GM13976 (cell line): ENCODE data around the gene GZF1.

Experiments
- DNase-seq: peaks from one replicate; pipeline ENCODE4 v3.0.0; 2012; ENCODE audit warnings: low spot score
- in situ Hi-C: fragments of 300-500 bp; cut with MboI; formaldehyde crosslinking; loops from one replicate; pipeline ENCODE4 v1.12.0; 2022; ENCODE audit warnings: low sequenced_read_pairs, mixed read lengths, inconsistent platforms; ENCODE audit not compliant: unreplicated experiment
- TF ChIP-seq, protein P1 (sequence below): IDR thresholded peaks from 2 replicates; pipeline ENCODE4 v1.5.1; 2012; ENCODE audit warnings: borderline replicate concordance, mild to moderate bottlenecking; ENCODE audit not compliant: insufficient read depth; ENCODE audit errors: extremely low read depth, missing control alignments, control extremely low read depth

The GZF1 gene

GRCh38 chr20:23391707-23392310, 29.8 kb downstream of the GZF1 start:
- in situ Hi-C loops, result no loop called here
- TF ChIP-seq, protein P1, sequence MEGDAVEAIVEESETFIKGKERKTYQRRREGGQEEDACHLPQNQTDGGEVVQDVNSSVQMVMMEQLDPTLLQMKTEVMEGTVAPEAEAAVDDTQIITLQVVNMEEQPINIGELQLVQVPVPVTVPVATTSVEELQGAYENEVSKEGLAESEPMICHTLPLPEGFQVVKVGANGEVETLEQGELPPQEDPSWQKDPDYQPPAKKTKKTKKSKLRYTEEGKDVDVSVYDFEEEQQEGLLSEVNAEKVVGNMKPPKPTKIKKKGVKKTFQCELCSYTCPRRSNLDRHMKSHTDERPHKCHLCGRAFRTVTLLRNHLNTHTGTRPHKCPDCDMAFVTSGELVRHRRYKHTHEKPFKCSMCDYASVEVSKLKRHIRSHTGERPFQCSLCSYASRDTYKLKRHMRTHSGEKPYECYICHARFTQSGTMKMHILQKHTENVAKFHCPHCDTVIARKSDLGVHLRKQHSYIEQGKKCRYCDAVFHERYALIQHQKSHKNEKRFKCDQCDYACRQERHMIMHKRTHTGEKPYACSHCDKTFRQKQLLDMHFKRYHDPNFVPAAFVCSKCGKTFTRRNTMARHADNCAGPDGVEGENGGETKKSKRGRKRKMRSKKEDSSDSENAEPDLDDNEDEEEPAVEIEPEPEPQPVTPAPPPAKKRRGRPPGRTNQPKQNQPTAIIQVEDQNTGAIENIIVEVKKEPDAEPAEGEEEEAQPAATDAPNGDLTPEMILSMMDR, result no peak
- no peak for DNase-seq

GRCh38 chr20:23393996-23394775, 32.2 kb downstream of the GZF1 start:
- no peak for DNase-seq
- in situ Hi-C loops, result no loop called here
- TF ChIP-seq, protein P1, result no peak

DNA sequence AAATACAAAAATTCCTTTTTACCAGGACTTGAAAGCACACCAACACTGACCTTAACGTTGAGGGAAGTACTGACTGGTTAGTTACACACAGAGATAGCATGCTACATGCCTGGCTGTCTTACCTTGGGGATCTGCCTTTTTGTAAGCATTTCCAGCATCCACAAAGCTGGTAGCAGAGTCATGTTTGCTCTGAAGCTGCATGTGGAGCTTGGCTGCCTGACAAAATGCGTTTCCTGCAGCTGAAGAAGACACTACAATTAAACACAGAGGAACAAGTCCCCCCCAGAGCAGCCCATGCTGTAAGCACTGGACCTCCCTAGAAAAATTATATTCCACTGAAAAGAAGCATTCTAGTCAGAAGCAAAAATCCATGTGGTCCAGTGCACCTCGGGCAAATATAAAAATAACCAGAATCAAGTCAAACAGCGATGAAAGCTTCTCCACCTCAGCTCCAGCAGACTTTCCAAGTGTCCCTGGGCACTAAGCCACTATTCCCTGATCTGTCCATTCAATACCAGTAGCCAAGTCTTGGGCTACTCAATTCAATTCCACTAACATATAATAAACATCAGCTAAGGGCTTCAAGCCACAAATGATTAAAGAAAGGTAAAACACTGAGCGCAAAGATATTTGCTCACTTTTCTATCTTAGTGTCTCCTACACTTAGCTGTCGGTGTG, 35.1 kb downstream of the GZF1 start:
- DNase-seq, result no peak
- TF ChIP-seq, protein P1, result no peak
- in situ Hi-C loops, result no loop called here

DNA sequence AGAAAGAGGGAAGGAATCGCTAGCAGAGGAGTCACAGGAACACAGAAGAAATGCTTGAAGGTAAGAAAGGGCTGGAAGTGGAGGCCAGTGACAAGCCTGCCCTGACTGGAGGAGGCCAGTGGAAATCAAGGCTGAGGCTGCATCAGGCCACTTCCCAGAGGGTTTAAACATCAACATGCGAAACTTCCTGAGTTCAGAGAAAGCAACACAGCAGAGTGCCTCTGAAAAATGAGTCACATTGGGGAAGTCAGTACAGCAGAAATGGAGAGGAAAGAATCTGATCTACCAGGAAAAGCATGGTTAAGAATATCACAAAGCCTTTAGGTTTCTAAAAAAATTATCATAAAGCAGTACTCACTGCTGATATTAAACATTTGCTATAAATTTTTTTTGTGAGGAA, 36.0 kb downstream of the GZF1 start:
- TF ChIP-seq, protein P1, result no peak
- DNase-seq, result no peak
- in situ Hi-C loops, result no loop called here

DNA sequence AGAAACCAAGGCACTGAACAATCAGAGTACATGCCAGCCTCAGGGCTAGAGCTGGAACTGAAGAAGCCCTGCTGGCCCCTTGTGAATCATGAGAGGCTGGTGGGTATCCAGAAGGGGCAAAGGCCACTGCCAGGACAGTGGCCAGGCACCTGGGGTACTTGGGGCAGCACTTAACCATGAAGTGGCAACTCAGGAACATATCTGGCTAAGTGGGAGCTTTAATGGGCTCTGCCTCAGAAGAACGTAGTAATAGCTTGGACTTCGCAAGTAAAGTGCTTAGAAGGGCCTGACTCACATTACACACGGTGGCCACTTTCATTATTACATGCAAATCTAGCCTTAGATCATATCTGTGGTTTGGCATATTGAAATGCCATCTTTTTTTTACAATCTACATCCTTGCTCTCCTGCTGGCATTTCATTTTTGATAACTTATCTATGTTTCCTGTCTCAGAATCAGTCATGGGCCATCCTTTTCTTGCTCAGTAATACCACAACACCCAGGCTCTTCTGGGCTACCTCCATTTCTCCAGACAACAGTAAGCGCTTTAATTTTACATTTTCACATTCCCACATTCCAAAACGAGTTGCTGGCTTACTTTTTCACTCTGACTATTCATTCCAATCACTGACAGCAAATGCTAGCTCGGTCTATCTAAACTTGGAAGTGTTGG, 37.7 kb downstream of the GZF1 start:
- in situ Hi-C loops, result no loop called here
- TF ChIP-seq, protein P1, result no peak
- no peak for DNase-seq

DNA sequence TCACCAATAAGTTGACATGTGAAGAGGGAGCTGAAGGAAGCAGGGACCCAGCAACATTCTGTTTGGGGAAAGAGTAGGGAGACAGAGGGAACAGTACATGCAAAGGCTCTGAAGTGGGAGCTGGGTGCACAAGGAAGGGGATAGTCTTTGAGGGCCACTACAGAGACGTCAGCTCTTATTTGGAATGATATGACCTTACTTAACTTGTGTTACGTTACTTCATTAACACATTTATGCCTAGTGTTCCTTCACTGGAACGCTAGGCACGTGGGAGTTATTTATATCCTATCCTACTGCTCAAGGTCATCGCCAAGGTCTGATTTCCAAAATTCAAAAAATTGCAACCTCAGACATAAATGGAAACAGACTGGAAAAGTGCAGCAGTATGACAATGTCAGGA, 39.1 kb downstream of the GZF1 start:
- in situ Hi-C loops, result no loop called here
- TF ChIP-seq, protein P1, result no peak
- DNase-seq, result no peak
